ENCODE data around the gene CERS6. TPM values are rescaled to one million over a fixed set of nuclear protein-coding genes. Genes with fewer than 3 reads are reported as not detected.
"Not testable (repeated sequence)": the region's sequence is repeated elsewhere in the genome, so short reads cannot be mapped to it uniquely, and the experiment has no call there.

CERS6 gene, protein sequence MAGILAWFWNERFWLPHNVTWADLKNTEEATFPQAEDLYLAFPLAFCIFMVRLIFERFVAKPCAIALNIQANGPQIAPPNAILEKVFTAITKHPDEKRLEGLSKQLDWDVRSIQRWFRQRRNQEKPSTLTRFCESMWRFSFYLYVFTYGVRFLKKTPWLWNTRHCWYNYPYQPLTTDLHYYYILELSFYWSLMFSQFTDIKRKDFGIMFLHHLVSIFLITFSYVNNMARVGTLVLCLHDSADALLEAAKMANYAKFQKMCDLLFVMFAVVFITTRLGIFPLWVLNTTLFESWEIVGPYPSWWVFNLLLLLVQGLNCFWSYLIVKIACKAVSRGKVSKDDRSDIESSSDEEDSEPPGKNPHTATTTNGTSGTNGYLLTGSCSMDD
- 10 to 100 TPM in 1 of 2 donors, 1 to 10 TPM in 1; 7.7 to 21.5 TPM for total RNA-seq

DNA sequence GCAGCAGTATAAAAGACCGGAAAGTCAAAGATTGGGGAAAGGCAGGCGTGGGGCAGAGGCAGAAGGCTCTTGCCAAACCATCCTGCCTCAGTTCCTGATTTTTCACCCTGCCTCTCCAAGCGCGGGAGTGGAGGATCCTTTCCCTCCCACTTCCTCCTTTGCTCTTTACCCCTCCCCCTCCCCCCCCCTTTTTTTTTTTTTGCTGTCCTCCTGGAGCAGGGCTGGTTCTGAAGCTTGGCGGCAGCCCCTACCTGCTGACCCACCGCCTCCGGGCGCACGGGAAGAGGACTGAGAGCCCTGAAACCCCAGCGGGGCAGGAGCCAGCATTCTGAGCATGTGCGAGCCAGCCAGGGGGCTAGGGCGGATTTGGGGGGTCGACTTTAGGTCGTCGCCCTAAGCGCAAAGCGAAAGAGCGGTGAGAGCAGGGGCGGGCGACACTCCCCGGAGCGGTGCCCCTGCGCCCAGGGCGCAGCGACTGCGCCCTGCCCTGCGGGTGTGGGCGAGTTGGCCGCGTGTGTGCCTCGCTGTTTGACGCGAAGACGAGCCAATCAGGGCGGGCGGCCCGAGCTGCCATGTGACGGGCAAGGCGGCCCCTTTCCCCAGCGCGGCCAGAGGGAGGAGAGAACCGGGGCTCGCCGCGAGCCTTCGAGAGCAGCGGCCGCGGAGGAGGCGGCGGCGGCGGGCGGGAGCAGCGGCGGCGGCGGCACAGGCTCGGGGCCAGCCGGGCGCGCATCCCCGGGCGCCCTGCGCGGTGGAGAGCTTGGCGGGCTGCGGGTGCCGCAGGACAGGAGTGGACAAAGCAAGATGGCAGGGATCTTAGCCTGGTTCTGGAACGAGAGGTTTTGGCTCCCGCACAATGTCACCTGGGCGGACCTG lies at the start of gene CERS6:
Gene CERS6, plus strand, starts transcription at position 628 of the 876 bp plus-strand sequence. Its CDS starts 177 bp downstream, at position 805.
- peak within 1 kb of the TSS; percentile 21 for H3K27ac Mint-ChIP-seq

DNA sequence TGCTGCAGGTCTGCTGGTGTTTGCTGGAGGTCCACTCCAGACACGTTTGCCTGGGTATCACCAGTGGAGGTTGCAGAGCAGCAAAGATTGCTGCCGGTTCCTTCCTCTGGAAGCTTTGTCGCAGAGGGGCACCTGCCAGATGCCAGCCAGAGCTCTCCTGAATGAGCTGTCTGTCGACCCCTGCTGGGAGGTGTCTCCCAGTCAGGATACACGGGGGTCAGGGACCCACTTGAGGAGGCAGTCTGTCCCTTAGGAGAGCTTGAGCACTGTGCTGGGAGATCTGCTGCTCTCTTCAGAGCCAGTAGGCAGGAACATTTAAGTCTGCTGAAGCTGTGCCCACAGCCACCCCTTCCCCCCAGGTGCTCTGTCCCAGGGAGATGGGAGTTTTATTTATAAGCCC lies 43.8 kb upstream of the CERS6 start:
- not testable (repeated sequence) for H3K36me3 Mint-ChIP-seq (ENCODE audit: low read depth); H3K4me1 Mint-ChIP-seq; ATAC-seq (replicated peaks); H3K4me3 Mint-ChIP-seq; H3K9me3 Mint-ChIP-seq; H3K27ac Mint-ChIP-seq; H3K27me3 Mint-ChIP-seq

More for the DNA sequence above, at the start of gene CERS6:
- Mint-ChIP-seq H3K4me1 (peaks cover 13% of the 10 kb centered on the region), H3K4me3 (no peak within 1 kb of the TSS), H3K36me3 (ENCODE audit: low read depth) (peaks cover 7% of the 10 kb centered on the region), H3K9me3 (no peaks in the 10 kb centered on the region), H3K27me3 (no peaks in the 10 kb centered on the region)
- peak; percentile 98 for ATAC-seq (replicated peaks)

DNA sequence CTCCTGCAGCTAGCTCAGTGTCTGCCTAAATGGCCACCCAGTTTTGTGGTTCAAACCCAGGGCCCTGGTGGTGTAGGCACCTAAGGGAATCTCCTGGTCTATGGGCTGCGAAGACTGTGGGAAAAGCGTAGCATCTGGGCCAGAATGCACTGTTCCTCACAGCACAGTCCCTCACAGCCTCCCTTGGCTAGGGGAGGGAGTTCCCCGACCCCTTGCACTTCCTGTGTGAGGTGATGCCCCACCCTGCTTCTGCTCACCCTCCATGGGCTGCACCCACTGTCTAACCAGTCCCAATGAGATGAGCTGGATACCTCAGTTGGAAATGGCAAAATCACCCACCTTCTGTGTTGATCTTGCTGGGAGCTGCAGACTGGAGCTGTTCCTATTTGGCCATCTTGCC lies 43.0 kb upstream of the CERS6 start:
- not testable (repeated sequence) for H3K9me3 Mint-ChIP-seq; H3K4me1 Mint-ChIP-seq; H3K36me3 Mint-ChIP-seq (ENCODE audit: low read depth)

DNA sequence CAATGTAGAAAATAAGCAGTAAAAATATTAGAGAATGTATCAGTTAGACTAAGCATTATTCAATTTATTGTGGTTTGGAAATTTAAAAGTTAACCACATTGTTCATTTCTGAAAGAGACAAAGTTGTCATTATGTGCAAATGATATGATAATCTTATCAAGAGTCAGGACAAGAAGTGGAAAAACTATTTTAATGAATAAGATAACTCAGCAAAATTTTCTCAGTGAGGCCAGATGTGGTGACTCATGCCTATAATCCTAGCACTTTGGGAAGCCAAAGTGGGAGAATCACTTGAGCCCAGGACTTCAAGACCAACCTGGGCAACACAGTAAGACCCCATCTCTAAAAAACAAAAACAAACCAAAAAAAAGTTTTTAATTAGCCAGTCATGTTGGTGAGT lies 39.5 kb upstream of the CERS6 start:
- no peak overlapping the region for H3K4me3 Mint-ChIP-seq
- no peak overlapping the region for H3K27ac Mint-ChIP-seq
- ATAC-seq (replicated peaks) = no peak
- no peaks in the 10 kb centered on the region for H3K9me3 Mint-ChIP-seq
- no peaks in the 10 kb centered on the region for H3K4me1 Mint-ChIP-seq
- peaks cover 4% of the 10 kb centered on the region for H3K27me3 Mint-ChIP-seq
- H3K36me3 Mint-ChIP-seq (ENCODE audit: low read depth) = no peaks in the 10 kb centered on the region

More for the DNA sequence above, 43.0 kb upstream of the CERS6 start:
- H3K4me3 Mint-ChIP-seq; H3K27ac Mint-ChIP-seq; H3K27me3 Mint-ChIP-seq; ATAC-seq (replicated peaks): not testable (repeated sequence)

DNA sequence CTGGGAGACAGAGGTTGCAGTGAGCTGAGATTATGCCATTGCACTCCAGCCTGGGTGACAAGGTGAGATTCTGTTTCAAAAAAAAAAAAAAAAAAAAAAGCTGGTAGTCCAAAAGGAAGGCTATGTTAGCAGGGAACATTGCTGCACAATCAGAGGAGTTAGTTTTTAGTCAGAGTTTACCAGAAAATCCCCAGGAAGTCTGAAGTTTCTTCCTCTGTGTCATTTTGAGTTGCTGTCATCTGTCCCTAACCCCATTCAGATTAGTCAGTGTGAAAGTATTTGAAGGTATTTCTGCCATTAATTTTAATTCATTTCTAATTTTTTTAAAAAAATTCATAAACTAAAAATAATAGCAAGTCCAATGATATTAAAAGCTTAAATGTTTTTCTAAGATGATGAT lies 33.5 kb upstream of the CERS6 start:
- Mint-ChIP-seq H3K36me3 (ENCODE audit: low read depth) (no peaks in the 10 kb centered on the region), H3K27ac (no peak overlapping the region), H3K27me3 (no peaks in the 10 kb centered on the region), H3K4me3 (no peak overlapping the region), H3K9me3 (no peaks in the 10 kb centered on the region), H3K4me1 (peaks cover 4% of the 10 kb centered on the region)
- ATAC-seq (replicated peaks) = peak; percentile 59

DNA sequence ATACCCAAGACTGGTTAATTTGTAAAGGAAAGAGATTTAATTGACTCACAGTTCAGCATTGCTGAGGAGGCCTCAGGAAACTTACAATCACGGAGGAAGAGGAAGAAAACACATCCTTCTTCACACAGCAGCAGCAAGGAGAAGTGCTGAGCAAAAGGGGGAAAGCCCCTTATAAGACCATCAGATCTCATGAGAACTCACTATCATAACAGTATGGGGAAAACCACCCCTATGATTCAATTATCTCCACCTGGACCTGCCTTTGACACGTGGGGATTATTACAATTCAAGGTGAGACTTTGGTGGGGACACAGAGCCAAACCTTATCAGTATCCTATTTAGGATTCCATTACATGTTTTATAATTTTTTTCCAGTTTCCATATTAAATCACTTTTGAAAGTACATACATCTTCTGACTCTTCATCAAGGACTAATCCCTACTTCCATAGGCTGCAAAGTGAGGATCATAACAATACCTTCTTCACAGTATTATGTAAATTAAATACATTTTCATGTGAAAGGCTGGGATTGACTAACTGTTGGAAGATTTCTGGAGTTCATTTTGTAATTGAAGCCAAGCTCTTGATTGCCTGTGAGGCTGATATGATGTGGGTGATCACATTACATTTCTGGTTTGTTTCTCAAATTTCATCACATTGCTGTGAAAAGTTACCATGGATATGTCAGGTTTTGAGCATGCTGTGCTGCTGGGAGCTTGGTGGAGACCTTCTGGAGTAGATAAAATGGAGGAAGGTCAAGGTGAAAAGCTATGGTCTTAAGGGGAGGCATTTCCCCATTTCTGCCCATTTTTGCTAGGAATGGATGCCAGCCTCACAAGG lies 31.7 kb upstream of the CERS6 start:
- Mint-ChIP-seq H3K36me3 (ENCODE audit: low read depth) (no peaks in the 10 kb centered on the region), H3K9me3 (no peaks in the 10 kb centered on the region), H3K4me1 (peaks cover 4% of the 10 kb centered on the region), H3K27me3 (no peaks in the 10 kb centered on the region), H3K4me3 (no peak overlapping the region), H3K27ac (no peak overlapping the region)
- peak; percentile 28 for ATAC-seq (replicated peaks)

DNA sequence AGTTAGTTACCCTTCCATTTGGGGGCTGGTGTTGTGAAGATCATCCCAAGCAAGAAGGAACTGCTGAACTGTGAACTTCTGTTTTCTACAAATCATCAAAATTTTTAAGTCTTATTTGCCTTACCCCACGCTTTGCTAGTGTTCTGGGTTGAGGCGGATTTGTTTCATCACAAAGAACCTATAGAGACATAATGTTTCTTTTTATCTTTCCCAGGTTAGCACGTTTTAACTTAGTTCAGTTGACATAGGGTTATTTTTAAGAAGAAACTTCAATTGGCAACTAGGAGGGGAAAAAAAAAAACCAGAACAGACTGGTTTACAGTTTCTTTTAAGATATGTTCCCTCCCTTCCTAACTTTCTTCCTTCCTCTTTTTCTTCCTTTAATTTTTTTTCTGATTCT lies 31.1 kb upstream of the CERS6 start:
- Mint-ChIP-seq H3K4me3 (no peak overlapping the region), H3K27ac (no peak overlapping the region), H3K4me1 (peaks cover 4% of the 10 kb centered on the region), H3K27me3 (no peaks in the 10 kb centered on the region), H3K36me3 (ENCODE audit: low read depth) (no peaks in the 10 kb centered on the region), H3K9me3 (no peaks in the 10 kb centered on the region)
- ATAC-seq (replicated peaks) = no peak

DNA sequence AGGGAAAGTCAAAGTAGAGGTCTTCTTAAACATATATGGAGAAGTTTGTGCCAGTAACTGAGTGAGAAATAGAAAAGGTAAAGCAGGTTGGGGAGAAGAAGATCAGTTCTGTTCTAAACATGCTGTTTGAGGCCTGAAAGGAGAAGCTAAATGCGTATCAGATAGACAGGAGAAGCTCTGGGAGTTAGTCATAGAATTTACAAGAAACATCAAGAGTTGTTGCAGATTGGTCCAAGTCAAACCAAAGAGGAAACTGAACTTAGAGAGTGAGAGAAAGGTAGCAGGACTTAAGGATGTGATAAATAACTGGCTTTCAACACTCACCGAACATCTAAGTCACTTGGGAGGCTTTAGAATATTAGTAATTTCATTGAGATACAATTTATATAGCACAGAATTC lies 29.2 kb upstream of the CERS6 start:
- Mint-ChIP-seq H3K27ac (no peak overlapping the region), H3K4me3 (no peak overlapping the region), H3K4me1 (peaks cover 6% of the 10 kb centered on the region), H3K36me3 (ENCODE audit: low read depth) (no peaks in the 10 kb centered on the region), H3K9me3 (no peaks in the 10 kb centered on the region), H3K27me3 (no peaks in the 10 kb centered on the region)
- ATAC-seq (replicated peaks) = no peak

DNA sequence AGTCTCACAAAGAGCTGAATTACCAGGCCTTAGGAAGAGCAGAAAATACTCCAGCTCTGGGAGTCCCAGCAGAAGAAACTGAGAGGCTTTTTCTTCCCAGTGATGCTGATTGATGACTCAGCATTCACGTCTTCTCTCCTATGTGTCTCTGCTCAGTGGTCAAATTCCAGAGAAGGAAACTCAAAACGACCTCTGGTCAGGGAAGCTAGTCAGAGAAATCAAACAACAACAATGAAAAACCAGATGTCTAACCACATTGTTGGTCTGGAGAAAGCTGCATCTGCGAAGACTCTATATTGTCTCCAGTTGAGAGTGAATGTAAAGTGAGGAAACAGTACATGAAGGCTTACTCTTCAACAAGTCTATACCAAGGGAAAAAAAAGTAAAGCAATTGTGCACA lies 28.6 kb upstream of the CERS6 start:
- Mint-ChIP-seq H3K9me3 (no peaks in the 10 kb centered on the region), H3K4me1 (peaks cover 10% of the 10 kb centered on the region), H3K36me3 (ENCODE audit: low read depth) (no peaks in the 10 kb centered on the region), H3K4me3 (no peak overlapping the region), H3K27me3 (no peaks in the 10 kb centered on the region), H3K27ac (no peak overlapping the region)
- no peak for ATAC-seq (replicated peaks)

DNA sequence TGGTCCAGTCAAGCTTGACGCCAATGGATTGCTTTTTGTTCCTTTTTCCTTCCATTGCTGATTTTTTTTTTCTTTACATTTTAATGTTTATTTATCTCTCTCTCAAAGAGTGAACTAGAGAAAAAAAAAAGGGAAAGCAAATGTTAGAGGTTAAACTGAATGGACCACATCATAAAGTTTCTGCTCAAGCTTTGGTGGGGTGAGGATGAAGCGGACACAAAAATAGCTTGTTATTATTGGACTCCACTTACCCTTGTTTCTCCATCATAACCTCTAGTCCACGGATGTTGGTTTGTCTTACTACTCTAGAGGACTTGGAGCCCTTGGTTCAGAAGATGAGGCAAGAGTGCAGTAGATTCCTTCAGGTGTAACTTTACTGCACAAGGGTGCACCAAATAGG lies 27.6 kb upstream of the CERS6 start:
- no peak for ATAC-seq (replicated peaks)
- H3K27ac Mint-ChIP-seq = no peak overlapping the region
- H3K27me3 Mint-ChIP-seq = no peaks in the 10 kb centered on the region
- no peaks in the 10 kb centered on the region for H3K36me3 Mint-ChIP-seq (ENCODE audit: low read depth)
- H3K4me3 Mint-ChIP-seq = no peak overlapping the region
- no peaks in the 10 kb centered on the region for H3K9me3 Mint-ChIP-seq
- peaks cover 10% of the 10 kb centered on the region for H3K4me1 Mint-ChIP-seq

DNA sequence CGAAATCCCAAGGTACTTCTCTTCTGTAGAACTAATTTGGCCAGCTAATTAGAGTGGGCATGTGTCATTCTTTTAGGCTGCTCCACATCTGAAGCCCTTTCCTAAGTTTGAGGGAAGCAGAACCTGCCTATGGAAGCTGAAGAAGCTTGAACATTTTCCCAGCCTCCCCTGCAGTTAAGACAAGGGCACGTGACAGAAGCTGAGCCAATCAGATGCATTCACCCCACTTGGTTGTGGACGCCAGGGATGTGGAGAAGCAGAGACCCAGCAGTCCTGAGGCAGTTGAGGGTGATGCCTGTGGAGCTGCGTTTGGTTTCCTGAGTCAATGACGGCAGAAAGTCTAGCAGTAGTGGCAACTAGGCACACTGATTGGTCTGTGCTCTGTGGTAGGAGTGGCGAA lies 26.1 kb upstream of the CERS6 start:
- H3K36me3 Mint-ChIP-seq (ENCODE audit: low read depth) = no peaks in the 10 kb centered on the region
- ATAC-seq (replicated peaks) = no peak
- H3K27me3 Mint-ChIP-seq = no peaks in the 10 kb centered on the region
- no peaks in the 10 kb centered on the region for H3K9me3 Mint-ChIP-seq
- no peak overlapping the region for H3K4me3 Mint-ChIP-seq
- peaks cover 7% of the 10 kb centered on the region for H3K4me1 Mint-ChIP-seq
- no peak overlapping the region for H3K27ac Mint-ChIP-seq

DNA sequence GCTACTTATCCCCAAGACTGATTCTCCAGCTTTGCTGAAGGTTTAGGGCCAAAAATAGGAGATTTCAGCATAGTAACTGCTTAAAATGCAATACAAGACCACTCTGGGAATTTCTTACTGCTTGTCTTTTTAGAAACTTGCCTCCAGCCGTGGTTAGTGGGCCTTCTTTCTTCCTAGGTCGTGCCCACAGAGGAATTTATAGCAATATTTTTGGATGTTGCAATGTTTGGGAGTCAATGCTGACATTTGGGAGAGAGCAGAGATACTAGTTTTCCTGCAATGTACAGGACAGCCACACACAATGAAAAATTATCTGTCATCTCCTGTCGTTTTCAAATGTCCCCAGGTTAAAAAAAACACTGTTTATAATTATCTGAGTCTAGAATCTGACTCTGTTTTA lies 25.6 kb upstream of the CERS6 start:
- Mint-ChIP-seq H3K9me3 (no peaks in the 10 kb centered on the region), H3K36me3 (ENCODE audit: low read depth) (no peaks in the 10 kb centered on the region), H3K4me1 (peaks cover 7% of the 10 kb centered on the region), H3K27me3 (no peaks in the 10 kb centered on the region), H3K4me3 (no peak overlapping the region), H3K27ac (no peak overlapping the region)
- no peak for ATAC-seq (replicated peaks)

DNA sequence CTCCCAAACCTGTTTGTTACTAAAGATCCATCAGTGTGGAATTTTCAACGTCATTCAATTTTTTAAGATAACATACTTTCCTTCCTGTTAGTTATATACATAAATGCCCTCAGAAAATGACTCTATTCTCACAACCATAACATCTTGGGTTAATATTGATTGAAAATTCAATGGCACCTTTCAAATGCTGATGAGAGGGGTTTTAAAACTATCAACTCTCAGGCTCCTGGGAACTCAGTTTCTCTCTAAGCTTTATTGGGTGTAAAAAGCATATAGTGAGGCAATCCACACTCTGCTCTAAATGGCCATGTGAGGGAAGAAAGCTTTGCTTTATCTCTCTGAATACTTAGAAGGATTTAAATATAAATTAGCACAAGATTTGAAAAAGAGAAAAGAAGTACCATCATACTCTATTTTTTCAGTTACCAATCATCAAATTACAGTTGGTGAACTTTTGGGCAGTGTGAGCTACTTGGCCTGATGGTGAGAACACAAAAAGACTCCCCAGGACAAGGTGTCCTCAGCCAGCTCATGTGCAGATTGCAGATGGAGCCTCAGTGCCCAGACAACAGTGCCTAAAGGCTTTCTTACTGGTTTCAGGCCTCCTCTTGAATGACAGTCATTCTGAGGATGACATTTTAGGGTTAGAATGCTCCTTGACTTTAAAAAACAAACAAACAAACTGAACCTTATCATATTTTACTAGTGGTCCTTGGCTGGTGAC lies 24.6 kb upstream of the CERS6 start:
- Mint-ChIP-seq H3K27me3 (no peaks in the 10 kb centered on the region), H3K4me3 (peak overlapping the region; percentile 37), H3K4me1 (peaks cover 7% of the 10 kb centered on the region), H3K36me3 (ENCODE audit: low read depth) (no peaks in the 10 kb centered on the region), H3K27ac (peak overlapping the region; percentile 73), H3K9me3 (no peaks in the 10 kb centered on the region)
- ATAC-seq (replicated peaks) = peak; percentile 36

DNA sequence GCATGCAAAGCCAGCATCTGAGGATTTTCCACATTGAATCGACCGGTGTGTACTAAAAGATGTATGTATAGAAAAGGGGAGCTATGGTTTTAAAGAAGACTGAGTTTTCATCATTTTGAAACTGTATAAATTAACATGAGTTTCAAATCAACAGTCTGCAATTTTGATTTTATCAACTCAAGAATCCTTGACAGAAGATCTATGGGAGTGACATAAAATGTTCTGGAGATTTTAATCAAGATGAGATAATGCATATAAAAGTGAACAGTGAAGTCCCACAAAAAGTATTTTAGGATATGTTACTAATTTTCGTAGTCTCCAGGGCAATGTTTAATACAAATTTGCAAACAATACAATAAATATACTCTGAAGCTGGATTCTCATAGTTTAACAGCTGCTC lies 24.0 kb upstream of the CERS6 start:
- Mint-ChIP-seq H3K4me3 (peak overlapping the region; percentile 37), H3K27ac (peak overlapping the region; percentile 73), H3K27me3 (no peaks in the 10 kb centered on the region), H3K4me1 (peaks cover 7% of the 10 kb centered on the region), H3K36me3 (ENCODE audit: low read depth) (no peaks in the 10 kb centered on the region), H3K9me3 (no peaks in the 10 kb centered on the region)
- peak; percentile 34 for ATAC-seq (replicated peaks)

Data from activated T-helper 17 cell treated with anti-CD3 and anti-CD28 coated beads, Interleukin-2, amount 50 U/mL, for 72 hours (primary cell).